ENCODE results near the gene NAP1L5. TPM values are rescaled to one million over a fixed set of nuclear protein-coding genes. Genes with fewer than 3 reads are reported as not detected.

Gene NAP1L5
- total and polyA plus RNA-seq, 2 experiments from 2014 or later: 2.0 to 2.4 TPM

DNA sequence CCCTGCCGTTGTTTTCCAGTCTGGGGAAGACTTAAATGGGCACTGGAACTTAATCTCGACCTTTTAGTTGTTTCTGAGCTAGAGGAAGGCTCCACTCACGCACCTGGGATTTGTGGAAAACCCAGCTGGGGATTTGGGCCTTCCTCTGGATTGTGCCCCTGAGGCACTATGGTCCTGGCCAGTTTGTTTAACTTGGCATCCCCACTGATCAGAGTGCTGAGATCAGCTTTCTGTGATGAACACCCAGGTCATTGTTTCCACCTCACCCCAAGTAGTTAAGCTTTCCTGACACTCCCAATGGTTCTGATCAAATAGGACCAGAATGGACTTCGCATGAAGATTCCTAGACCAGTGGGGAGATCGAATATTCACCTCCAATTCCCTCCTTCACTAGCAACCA lies 20.5 kb upstream of the NAP1L5 start:
- no peaks in the 10 kb centered on the region for H3K4me1 ChIP-seq (ENCODE audit: insufficient read depth)
- H3K27ac ChIP-seq (ENCODE audit: low read depth): no peak overlapping the region
- TF ChIP-seq JUNB (IDR thresholded peaks at IDR 0.05; ENCODE audit: unreplicated experiment) (no peak), NANOG (IDR thresholded peaks at IDR 0.05; ENCODE audit: borderline replicate concordance) (no peak), STAT1 (IDR thresholded peaks at IDR 0.05; ENCODE audit: unreplicated experiment) (no peak), POLR2AphosphoS5 (IDR thresholded peaks at IDR 0.05; ENCODE audit: low read depth) (no peak), CREB1 (CRISPR knock-in tag; IDR thresholded peaks at IDR 0.05; ENCODE audit: low read depth) (no peak), ZNF114 (CRISPR knock-in tag; IDR thresholded peaks at IDR 0.05) (no peak), EZH2phosphoT487 (IDR thresholded peaks at IDR 0.05; ENCODE audit: unreplicated experiment) (no peak)
- TF ChIP-seq, protein P1, sequence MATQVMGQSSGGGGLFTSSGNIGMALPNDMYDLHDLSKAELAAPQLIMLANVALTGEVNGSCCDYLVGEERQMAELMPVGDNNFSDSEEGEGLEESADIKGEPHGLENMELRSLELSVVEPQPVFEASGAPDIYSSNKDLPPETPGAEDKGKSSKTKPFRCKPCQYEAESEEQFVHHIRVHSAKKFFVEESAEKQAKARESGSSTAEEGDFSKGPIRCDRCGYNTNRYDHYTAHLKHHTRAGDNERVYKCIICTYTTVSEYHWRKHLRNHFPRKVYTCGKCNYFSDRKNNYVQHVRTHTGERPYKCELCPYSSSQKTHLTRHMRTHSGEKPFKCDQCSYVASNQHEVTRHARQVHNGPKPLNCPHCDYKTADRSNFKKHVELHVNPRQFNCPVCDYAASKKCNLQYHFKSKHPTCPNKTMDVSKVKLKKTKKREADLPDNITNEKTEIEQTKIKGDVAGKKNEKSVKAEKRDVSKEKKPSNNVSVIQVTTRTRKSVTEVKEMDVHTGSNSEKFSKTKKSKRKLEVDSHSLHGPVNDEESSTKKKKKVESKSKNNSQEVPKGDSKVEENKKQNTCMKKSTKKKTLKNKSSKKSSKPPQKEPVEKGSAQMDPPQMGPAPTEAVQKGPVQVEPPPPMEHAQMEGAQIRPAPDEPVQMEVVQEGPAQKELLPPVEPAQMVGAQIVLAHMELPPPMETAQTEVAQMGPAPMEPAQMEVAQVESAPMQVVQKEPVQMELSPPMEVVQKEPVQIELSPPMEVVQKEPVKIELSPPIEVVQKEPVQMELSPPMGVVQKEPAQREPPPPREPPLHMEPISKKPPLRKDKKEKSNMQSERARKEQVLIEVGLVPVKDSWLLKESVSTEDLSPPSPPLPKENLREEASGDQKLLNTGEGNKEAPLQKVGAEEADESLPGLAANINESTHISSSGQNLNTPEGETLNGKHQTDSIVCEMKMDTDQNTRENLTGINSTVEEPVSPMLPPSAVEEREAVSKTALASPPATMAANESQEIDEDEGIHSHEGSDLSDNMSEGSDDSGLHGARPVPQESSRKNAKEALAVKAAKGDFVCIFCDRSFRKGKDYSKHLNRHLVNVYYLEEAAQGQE (IDR thresholded peaks at IDR 0.05; ENCODE audit: unreplicated experiment): no peak
- TF ChIP-seq, protein P2, sequence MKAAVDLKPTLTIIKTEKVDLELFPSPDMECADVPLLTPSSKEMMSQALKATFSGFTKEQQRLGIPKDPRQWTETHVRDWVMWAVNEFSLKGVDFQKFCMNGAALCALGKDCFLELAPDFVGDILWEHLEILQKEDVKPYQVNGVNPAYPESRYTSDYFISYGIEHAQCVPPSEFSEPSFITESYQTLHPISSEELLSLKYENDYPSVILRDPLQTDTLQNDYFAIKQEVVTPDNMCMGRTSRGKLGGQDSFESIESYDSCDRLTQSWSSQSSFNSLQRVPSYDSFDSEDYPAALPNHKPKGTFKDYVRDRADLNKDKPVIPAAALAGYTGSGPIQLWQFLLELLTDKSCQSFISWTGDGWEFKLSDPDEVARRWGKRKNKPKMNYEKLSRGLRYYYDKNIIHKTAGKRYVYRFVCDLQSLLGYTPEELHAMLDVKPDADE (IDR thresholded peaks at IDR 0.05): no peak
- TF ChIP-seq, protein P3, sequence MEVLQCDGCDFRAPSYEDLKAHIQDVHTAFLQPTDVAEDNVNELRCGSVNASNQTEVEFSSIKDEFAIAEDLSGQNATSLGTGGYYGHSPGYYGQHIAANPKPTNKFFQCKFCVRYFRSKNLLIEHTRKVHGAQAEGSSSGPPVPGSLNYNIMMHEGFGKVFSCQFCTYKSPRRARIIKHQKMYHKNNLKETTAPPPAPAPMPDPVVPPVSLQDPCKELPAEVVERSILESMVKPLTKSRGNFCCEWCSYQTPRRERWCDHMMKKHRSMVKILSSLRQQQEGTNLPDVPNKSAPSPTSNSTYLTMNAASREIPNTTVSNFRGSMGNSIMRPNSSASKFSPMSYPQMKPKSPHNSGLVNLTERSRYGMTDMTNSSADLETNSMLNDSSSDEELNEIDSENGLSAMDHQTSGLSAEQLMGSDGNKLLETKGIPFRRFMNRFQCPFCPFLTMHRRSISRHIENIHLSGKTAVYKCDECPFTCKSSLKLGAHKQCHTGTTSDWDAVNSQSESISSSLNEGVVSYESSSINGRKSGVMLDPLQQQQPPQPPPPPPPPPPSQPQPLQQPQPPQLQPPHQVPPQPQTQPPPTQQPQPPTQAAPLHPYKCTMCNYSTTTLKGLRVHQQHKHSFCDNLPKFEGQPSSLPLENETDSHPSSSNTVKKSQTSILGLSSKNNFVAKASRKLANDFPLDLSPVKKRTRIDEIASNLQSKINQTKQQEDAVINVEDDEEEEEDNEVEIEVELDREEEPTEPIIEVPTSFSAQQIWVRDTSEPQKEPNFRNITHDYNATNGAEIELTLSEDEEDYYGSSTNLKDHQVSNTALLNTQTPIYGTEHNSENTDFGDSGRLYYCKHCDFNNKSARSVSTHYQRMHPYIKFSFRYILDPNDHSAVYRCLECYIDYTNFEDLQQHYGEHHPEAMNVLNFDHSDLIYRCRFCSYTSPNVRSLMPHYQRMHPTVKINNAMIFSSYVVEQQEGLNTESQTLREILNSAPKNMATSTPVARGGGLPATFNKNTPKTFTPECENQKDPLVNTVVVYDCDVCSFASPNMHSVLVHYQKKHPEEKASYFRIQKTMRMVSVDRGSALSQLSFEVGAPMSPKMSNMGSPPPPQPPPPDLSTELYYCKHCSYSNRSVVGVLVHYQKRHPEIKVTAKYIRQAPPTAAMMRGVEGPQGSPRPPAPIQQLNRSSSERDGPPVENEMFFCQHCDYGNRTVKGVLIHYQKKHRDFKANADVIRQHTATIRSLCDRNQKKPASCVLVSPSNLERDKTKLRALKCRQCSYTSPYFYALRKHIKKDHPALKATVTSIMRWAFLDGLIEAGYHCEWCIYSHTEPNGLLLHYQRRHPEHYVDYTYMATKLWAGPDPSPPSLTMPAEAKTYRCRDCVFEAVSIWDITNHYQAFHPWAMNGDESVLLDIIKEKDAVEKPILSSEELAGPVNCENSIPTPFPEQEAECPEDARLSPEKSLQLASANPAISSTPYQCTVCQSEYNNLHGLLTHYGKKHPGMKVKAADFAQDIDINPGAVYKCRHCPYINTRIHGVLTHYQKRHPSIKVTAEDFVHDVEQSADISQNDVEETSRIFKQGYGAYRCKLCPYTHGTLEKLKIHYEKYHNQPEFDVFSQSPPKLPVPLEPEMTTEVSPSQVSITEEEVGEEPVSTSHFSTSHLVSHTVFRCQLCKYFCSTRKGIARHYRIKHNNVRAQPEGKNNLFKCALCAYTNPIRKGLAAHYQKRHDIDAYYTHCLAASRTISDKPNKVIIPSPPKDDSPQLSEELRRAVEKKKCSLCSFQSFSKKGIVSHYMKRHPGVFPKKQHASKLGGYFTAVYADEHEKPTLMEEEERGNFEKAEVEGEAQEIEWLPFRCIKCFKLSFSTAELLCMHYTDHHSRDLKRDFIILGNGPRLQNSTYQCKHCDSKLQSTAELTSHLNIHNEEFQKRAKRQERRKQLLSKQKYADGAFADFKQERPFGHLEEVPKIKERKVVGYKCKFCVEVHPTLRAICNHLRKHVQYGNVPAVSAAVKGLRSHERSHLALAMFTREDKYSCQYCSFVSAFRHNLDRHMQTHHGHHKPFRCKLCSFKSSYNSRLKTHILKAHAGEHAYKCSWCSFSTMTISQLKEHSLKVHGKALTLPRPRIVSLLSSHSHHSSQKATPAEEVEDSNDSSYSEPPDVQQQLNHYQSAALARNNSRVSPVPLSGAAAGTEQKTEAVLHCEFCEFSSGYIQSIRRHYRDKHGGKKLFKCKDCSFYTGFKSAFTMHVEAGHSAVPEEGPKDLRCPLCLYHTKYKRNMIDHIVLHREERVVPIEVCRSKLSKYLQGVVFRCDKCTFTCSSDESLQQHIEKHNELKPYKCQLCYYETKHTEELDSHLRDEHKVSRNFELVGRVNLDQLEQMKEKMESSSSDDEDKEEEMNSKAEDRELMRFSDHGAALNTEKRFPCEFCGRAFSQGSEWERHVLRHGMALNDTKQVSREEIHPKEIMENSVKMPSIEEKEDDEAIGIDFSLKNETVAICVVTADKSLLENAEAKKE (CRISPR knock-in tag; IDR thresholded peaks at IDR 0.05): no peak
- Mint-ChIP-seq H3K27ac (no peak overlapping the region), H3K4me1 (no peaks in the 10 kb centered on the region), H3K4me3 (no peak overlapping the region), H3K9me3 (peaks cover 16% of the 10 kb centered on the region), H3K36me3 (ENCODE audit: low read depth) (peaks cover 17% of the 10 kb centered on the region), H3K27me3 (ENCODE audit: insufficient read depth, low read depth, poor library complexity) (peaks cover 4% of the 10 kb centered on the region)
- DNase-seq (ENCODE audit: low spot score) (no peak), ATAC-seq (no peak)
- no peaks in the 10 kb centered on the region for H3F3A ChIP-seq (replicated peaks; ENCODE audit: low read depth)
- no peaks in the 10 kb centered on the region for H3K27me3 ChIP-seq (ENCODE audit: insufficient read depth)
- H2AFZ ChIP-seq: no peak overlapping the region
- no peak overlapping the region for H3K4me3 ChIP-seq
- H3K36me3 ChIP-seq (ENCODE audit: insufficient read depth): 0 out of 2 replicates have a peak, but pooled peaks cover 6% of the 10 kb centered on the region
- H4K20me1 ChIP-seq (replicated peaks; ENCODE audit: insufficient read depth): no peaks in the 10 kb centered on the region
- H3K9me2 ChIP-seq (ENCODE audit: insufficient read depth): 0 out of 2 replicates have a peak, but pooled peaks cover 3% of the 10 kb centered on the region
- no peaks in the 10 kb centered on the region for H3K79me2 ChIP-seq (replicated peaks; ENCODE audit: insufficient read depth)
- H3K4me2 ChIP-seq: no peak overlapping the region

Measured in GM23338 (cell line).